SK-N-MC (cell line): ENCODE measurements around the gene ASIC3.
"Not testable (repeated sequence)": the region's sequence is repeated elsewhere in the genome, so short reads cannot be mapped to it uniquely, and the experiment has no call there.

ENCODE experiments used
- DNase-seq: peaks from one replicate; pipeline ENCODE4 v3.0.0-alpha.2; 2011; ENCODE audit warnings: low read depth, low spot score
- H3K27ac ChIP-seq: fragments of 200-600 bp; sonication (generic); 2 replicates; pipeline ENCODE4 v1.5.1; 2016; ENCODE audit warnings: mixed run types
- H3K36me3 ChIP-seq: fragments of 200-600 bp; sonication (generic); 2 replicates; pipeline ENCODE4 v1.6.1; 2017; ENCODE audit warnings: antibody characterized with exemption, low read length, mixed read lengths; ENCODE audit not compliant: insufficient read depth
- H3K4me3 ChIP-seq: fragments of 200-600 bp; sonication (generic); 2 replicates; pipeline ENCODE4 v1.5.1; 2016
- H3K9ac ChIP-seq: fragments of 200-600 bp; sonication (generic); 2 replicates; pipeline ENCODE4 v1.8.0; 2017; ENCODE audit warnings: mixed run types, mixed read lengths; ENCODE audit not compliant: insufficient read length
- H3K9me3 ChIP-seq: fragments of 200-600 bp; sonication (generic); 2 replicates; pipeline ENCODE4 v1.6.1; 2017; ENCODE audit warnings: low read depth, mild to moderate bottlenecking, antibody characterized with exemption, low read length, moderate library complexity, mixed read lengths
- EZH2 ChIP-seq: fragments of 200-600 bp; sonication (generic); IDR thresholded peaks from one replicate; pipeline ENCODE4 v1.6.1; 2017; ENCODE audit warnings: antibody characterized with exemption
- FOXP2 ChIP-seq: optimal IDR thresholded peaks from 2 replicates; pipeline ENCODE3; 2011; ENCODE audit warnings: mild to moderate bottlenecking, moderate library complexity; ENCODE audit not compliant: insufficient read depth; ENCODE audit errors: extremely low read length, control extremely low read depth
- POLR2AphosphoS5 ChIP-seq: IDR thresholded peaks from 2 replicates; pipeline ENCODE4 v1.6.1; 2012; ENCODE audit warnings: mild to moderate bottlenecking, low read depth, low read length, borderline replicate concordance

The ASIC3 gene

GRCh38 chr7:151007469-151007898 is 40.8 kb upstream of the ASIC3 start:
- H3K9me3 ChIP-seq: no peaks in the 10 kb centered on the region
- H3K4me3 ChIP-seq: no peak overlapping the region
- H3K36me3 ChIP-seq: no peaks in the 10 kb centered on the region
- TF ChIP-seq FOXP2 (no peak), POLR2AphosphoS5 (no peak), EZH2 (no peak)
- H3K9ac ChIP-seq: no peak overlapping the region
- DNase-seq: no peak
- no peak overlapping the region for H3K27ac ChIP-seq

GRCh38 chr7:151008143-151008510 is 40.2 kb upstream of the ASIC3 start:
- H3K9me3 ChIP-seq: no peaks in the 10 kb centered on the region
- no peak for TF ChIP-seq FOXP2
- TF ChIP-seq POLR2AphosphoS5: no peak
- no peak for TF ChIP-seq EZH2
- H3K27ac ChIP-seq: no peak overlapping the region
- no peaks in the 10 kb centered on the region for H3K36me3 ChIP-seq
- no peak for DNase-seq
- H3K9ac ChIP-seq: no peak overlapping the region
- H3K4me3 ChIP-seq: no peak overlapping the region

GRCh38 chr7:151008511-151009323 is 39.6 kb upstream of the ASIC3 start:
- Histone ChIP-seq H3K9ac (no peak overlapping the region), H3K9me3 (no peaks in the 10 kb centered on the region), H3K4me3 (no peak overlapping the region), H3K36me3 (no peaks in the 10 kb centered on the region), H3K27ac (no peak overlapping the region)
- no peak for DNase-seq
- TF ChIP-seq EZH2 (no peak), FOXP2 (no peak), POLR2AphosphoS5 (no peak)

GRCh38 chr7:151009327-151010036 is 38.8 kb upstream of the ASIC3 start:
- DNase-seq: no peak
- Histone ChIP-seq H3K9ac (no peak overlapping the region), H3K4me3 (no peak overlapping the region), H3K36me3 (no peaks in the 10 kb centered on the region), H3K27ac (no peak overlapping the region), H3K9me3 (no peaks in the 10 kb centered on the region)
- TF ChIP-seq FOXP2 (no peak), EZH2 (no peak), POLR2AphosphoS5 (no peak)

- Histone ChIP-seq H3K9me3 (no peaks in the 10 kb centered on the region), H3K9ac (no peak overlapping the region), H3K36me3 (no peaks in the 10 kb centered on the region), H3K4me3 (no peak overlapping the region), H3K27ac (no peak overlapping the region)
- DNase-seq: no peak
- no peak for TF ChIP-seq POLR2AphosphoS5
Measured at GRCh38 chr7:151010037-151010306, 38.4 kb upstream of the ASIC3 start.

- no peak overlapping the region for H3K4me3 ChIP-seq
- H3K9ac ChIP-seq: no peak overlapping the region
- no peak for DNase-seq
- no peaks in the 10 kb centered on the region for H3K36me3 ChIP-seq
- no peaks in the 10 kb centered on the region for H3K9me3 ChIP-seq
- no peak overlapping the region for H3K27ac ChIP-seq
- TF ChIP-seq EZH2 (no peak), POLR2AphosphoS5 (no peak), FOXP2 (no peak)
Measured at GRCh38 chr7:151010307-151011096, 37.8 kb upstream of the ASIC3 start.

- H3K9ac ChIP-seq: no peak overlapping the region
- no peaks in the 10 kb centered on the region for H3K36me3 ChIP-seq
- no peak overlapping the region for H3K27ac ChIP-seq
Measured at GRCh38 chr7:151011097-151011409, 37.3 kb upstream of the ASIC3 start.

GRCh38 chr7:151011616-151012015 is 36.7 kb upstream of the ASIC3 start:
- DNase-seq, H3K9ac ChIP-seq, H3K4me3 ChIP-seq, H3K9me3 ChIP-seq, H3K36me3 ChIP-seq, H3K27ac ChIP-seq: not testable (repeated sequence)

More at GRCh38 chr7:151011097-151011409, 37.3 kb upstream of the ASIC3 start:
- DNase-seq: no peak
- H3K9me3 ChIP-seq: no peaks in the 10 kb centered on the region
- no peak for TF ChIP-seq EZH2
- no peak for TF ChIP-seq POLR2AphosphoS5
- no peak for TF ChIP-seq FOXP2
- no peak overlapping the region for H3K4me3 ChIP-seq
